Right lobe of liver (tissue), 4 donors: Measurements from ENCODE around the gene SNX9.

ENCODE experiments used
- CTCF ChIP-seq, 4 donors: fragments of 200-600 bp in 3 of 4; fragments of 450-650 bp in 1 of 4; IDR thresholded peaks; one replicate each; pipeline versions ENCODE4 v1.5.1 to v1.8.0; 2016 to 2022; ENCODE audit warnings: antibody characterized with exemption in 4 of 4, mild to moderate bottlenecking in 2 of 4
- POLR2A ChIP-seq: fragments of 450-650 bp; IDR thresholded peaks from one replicate; pipeline ENCODE4 v1.6.1; 2017; ENCODE audit warnings: antibody characterized with exemption, mild to moderate bottlenecking
- donor health status: DM: no; HTN: no; CAD: no.
- donor health status: DM: no; HTN: no; CAD: no.
- donor health status: DM: no; HTN: yes; CAD: no.

GRCh38 chr6:157977176-157977804 lies 154.2 kb downstream of the SNX9 start:
- TF ChIP-seq CTCF (IDR thresholded peaks at IDR 0.05) (no peak), POLR2A (no peak)
